Measurements from ENCODE around the gene NKIRAS1. TPM values are rescaled to one million over a fixed set of nuclear protein-coding genes. Genes with fewer than 3 reads are reported as not detected.

The NKIRAS1 gene
- 8.2 and 11.8 TPM in 2 replicates for total RNA-seq

GRCh38 chr3:23916886-23917678, at the start of gene NKIRAS1, which contains the start of gene RPL15:
TSS of gene NKIRAS1 (minus strand) at chr3:23916990. CDS start at chr3:23910904, 6,086 bp downstream.
TSS of gene RPL15 (plus strand) at chr3:23917132. CDS start at chr3:23917860, 728 bp downstream.

GRCh38 chr3:23944861-23945662, 28.3 kb upstream of the NKIRAS1 start, which contains the start of gene NR1D2:
TSS of gene NR1D2 (plus strand) at chr3:23945286. CDS start at chr3:23945579, 293 bp downstream.

Other genes with a start within 250 kb of the NKIRAS1 start
- 67.1 and 100 TPM in 2 replicates for gene UBE2E1, start 111.0 kb downstream of the NKIRAS1 start, total RNA-seq
- gene RPL15, start 142 bp upstream of the NKIRAS1 start, total RNA-seq: 1,933 and 2,491 TPM in 2 replicates
- gene NR1D2, start 28.3 kb upstream of the NKIRAS1 start, total RNA-seq: 5.5 and 6.3 TPM in 2 replicates

Data from airway epithelial cell (primary cell).